H1 (cell line): Measurements from ENCODE around the gene POLR2C. TPM values are rescaled to one million over a fixed set of nuclear protein-coding genes. Genes with fewer than 3 reads are reported as not detected.

Source experiments
- RAD21 ChIP-seq, 2 experiments: IDR thresholded peaks in 1 of 2; conservative IDR thresholded peaks in 1 of 2; 2 replicates each; pipeline ENCODE4 v1.6.1; 2011; ENCODE audit warnings: low read depth in 2 of 2, low read length in 2 of 2, improper control_type of control experiment in 1 of 2, inconsistent platforms in 1 of 2, mild to moderate bottlenecking in 1 of 2, moderate library complexity in 1 of 2
- TBP ChIP-seq: IDR thresholded peaks from 2 replicates; pipeline ENCODE4 v1.6.1; 2011; ENCODE audit warnings: low read depth, low read length, improper control_type of control experiment
- polyA plus RNA-seq, 7 experiments: library from polyadenylated mRNA; depleted of rRNA in 3 of 7; stranded (reverse) in 5 of 7; unstranded in 2 of 7; fragments of >200 nt in 5 of 7; fragments of 200-250 nt in 2 of 7; gene quantifications; 1 replicate in 5 of 7; 2 replicates in 1 of 7; 4 replicates in 1 of 7; pipeline versions ENCODE4 v1.2.1 to v1.2.3, GENCODE V29; 2011 to 2013; ENCODE audit warnings: missing spikeins in 2 of 7, mixed read lengths in 2 of 7
- total RNA-seq: library from RNA; stranded (reverse); fragmentation: NEBNext Ultra II Directional; extraction: Animal tissue kit (Norgen Biotek cat#: 25700); gene quantifications from 2 replicates; pipeline ENCODE4 v1.2.1, GENCODE V29; 2021
- TF ChIP-seq, protein P1 (sequence below): fragments of 300-600 bp; sonication (generic); IDR thresholded peaks from 2 replicates; pipeline ENCODE4 v1.7.1; 2012; ENCODE audit warnings: low read length, moderate library complexity, mild to moderate bottlenecking, inconsistent platforms; ENCODE audit not compliant: insufficient replicate concordance

The POLR2C gene
- total and polyA plus RNA-seq, 2 of the 8 experiments (the other 6 are each of a cell fraction or from before 2014, with no cell fraction given): 72.5 to 132 TPM

GRCh38 chr16:57497121-57497520 lies 34.6 kb downstream of the POLR2C start (continued):
- TF ChIP-seq, protein P1, sequence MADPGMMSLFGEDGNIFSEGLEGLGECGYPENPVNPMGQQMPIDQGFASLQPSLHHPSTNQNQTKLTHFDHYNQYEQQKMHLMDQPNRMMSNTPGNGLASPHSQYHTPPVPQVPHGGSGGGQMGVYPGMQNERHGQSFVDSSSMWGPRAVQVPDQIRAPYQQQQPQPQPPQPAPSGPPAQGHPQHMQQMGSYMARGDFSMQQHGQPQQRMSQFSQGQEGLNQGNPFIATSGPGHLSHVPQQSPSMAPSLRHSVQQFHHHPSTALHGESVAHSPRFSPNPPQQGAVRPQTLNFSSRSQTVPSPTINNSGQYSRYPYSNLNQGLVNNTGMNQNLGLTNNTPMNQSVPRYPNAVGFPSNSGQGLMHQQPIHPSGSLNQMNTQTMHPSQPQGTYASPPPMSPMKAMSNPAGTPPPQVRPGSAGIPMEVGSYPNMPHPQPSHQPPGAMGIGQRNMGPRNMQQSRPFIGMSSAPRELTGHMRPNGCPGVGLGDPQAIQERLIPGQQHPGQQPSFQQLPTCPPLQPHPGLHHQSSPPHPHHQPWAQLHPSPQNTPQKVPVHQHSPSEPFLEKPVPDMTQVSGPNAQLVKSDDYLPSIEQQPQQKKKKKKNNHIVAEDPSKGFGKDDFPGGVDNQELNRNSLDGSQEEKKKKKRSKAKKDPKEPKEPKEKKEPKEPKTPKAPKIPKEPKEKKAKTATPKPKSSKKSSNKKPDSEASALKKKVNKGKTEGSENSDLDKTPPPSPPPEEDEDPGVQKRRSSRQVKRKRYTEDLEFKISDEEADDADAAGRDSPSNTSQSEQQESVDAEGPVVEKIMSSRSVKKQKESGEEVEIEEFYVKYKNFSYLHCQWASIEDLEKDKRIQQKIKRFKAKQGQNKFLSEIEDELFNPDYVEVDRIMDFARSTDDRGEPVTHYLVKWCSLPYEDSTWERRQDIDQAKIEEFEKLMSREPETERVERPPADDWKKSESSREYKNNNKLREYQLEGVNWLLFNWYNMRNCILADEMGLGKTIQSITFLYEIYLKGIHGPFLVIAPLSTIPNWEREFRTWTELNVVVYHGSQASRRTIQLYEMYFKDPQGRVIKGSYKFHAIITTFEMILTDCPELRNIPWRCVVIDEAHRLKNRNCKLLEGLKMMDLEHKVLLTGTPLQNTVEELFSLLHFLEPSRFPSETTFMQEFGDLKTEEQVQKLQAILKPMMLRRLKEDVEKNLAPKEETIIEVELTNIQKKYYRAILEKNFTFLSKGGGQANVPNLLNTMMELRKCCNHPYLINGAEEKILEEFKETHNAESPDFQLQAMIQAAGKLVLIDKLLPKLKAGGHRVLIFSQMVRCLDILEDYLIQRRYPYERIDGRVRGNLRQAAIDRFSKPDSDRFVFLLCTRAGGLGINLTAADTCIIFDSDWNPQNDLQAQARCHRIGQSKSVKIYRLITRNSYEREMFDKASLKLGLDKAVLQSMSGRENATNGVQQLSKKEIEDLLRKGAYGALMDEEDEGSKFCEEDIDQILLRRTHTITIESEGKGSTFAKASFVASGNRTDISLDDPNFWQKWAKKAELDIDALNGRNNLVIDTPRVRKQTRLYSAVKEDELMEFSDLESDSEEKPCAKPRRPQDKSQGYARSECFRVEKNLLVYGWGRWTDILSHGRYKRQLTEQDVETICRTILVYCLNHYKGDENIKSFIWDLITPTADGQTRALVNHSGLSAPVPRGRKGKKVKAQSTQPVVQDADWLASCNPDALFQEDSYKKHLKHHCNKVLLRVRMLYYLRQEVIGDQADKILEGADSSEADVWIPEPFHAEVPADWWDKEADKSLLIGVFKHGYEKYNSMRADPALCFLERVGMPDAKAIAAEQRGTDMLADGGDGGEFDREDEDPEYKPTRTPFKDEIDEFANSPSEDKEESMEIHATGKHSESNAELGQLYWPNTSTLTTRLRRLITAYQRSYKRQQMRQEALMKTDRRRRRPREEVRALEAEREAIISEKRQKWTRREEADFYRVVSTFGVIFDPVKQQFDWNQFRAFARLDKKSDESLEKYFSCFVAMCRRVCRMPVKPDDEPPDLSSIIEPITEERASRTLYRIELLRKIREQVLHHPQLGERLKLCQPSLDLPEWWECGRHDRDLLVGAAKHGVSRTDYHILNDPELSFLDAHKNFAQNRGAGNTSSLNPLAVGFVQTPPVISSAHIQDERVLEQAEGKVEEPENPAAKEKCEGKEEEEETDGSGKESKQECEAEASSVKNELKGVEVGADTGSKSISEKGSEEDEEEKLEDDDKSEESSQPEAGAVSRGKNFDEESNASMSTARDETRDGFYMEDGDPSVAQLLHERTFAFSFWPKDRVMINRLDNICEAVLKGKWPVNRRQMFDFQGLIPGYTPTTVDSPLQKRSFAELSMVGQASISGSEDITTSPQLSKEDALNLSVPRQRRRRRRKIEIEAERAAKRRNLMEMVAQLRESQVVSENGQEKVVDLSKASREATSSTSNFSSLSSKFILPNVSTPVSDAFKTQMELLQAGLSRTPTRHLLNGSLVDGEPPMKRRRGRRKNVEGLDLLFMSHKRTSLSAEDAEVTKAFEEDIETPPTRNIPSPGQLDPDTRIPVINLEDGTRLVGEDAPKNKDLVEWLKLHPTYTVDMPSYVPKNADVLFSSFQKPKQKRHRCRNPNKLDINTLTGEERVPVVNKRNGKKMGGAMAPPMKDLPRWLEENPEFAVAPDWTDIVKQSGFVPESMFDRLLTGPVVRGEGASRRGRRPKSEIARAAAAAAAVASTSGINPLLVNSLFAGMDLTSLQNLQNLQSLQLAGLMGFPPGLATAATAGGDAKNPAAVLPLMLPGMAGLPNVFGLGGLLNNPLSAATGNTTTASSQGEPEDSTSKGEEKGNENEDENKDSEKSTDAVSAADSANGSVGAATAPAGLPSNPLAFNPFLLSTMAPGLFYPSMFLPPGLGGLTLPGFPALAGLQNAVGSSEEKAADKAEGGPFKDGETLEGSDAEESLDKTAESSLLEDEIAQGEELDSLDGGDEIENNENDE: no peak
- TF ChIP-seq TBP (no peak), RAD21 (IDR thresholded peaks at IDR 0.05 in 1 of 2, conservative IDR thresholded peaks at IDR 0.05 in 1 of 2; ENCODE audit: low read depth in 2 of 2, low read length in 2 of 2) (no peak)
